Epithelial cell of esophagus (primary cell): ENCODE measurements around the gene NR3C1.

Source experiments
- DNase-seq: peaks from one replicate; pipeline ENCODE4 v3.0.0; 2010; ENCODE audit warnings: low read depth
- H3K4me3 ChIP-seq: 2 replicates; pipeline ENCODE4 v1.5.1; 2011; ENCODE audit warnings: mild to moderate bottlenecking, low read length, control low read depth
- TF ChIP-seq, protein P1 (sequence below): IDR thresholded peaks from 2 replicates; pipeline ENCODE4 v1.5.1; 2011; ENCODE audit warnings: low read depth, mild to moderate bottlenecking, low read length, control low read depth, inconsistent platforms; ENCODE audit not compliant: insufficient read depth; ENCODE audit errors: missing control alignments

Gene NR3C1

DNA sequence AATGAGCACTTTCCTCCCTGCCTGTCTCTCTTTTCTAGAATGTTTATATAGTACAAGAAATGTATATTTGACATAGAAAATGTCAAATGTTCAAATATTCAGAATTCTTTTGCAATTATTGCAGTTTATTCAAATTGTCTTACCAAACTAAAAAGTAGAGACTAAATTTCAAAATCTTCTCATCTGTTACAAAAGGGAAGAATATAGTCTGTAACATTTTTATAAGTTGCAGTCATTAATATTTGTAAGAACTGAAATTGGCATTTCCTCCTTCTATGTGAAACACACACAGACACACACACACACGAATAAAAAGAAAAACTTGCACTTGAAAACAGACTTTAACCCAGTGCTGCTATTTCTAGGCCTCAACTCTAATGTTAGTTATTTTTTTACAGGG, 56.4 kb downstream of the NR3C1 start:
- TF ChIP-seq, protein P1, sequence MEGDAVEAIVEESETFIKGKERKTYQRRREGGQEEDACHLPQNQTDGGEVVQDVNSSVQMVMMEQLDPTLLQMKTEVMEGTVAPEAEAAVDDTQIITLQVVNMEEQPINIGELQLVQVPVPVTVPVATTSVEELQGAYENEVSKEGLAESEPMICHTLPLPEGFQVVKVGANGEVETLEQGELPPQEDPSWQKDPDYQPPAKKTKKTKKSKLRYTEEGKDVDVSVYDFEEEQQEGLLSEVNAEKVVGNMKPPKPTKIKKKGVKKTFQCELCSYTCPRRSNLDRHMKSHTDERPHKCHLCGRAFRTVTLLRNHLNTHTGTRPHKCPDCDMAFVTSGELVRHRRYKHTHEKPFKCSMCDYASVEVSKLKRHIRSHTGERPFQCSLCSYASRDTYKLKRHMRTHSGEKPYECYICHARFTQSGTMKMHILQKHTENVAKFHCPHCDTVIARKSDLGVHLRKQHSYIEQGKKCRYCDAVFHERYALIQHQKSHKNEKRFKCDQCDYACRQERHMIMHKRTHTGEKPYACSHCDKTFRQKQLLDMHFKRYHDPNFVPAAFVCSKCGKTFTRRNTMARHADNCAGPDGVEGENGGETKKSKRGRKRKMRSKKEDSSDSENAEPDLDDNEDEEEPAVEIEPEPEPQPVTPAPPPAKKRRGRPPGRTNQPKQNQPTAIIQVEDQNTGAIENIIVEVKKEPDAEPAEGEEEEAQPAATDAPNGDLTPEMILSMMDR: no peak
- no peak for DNase-seq
- H3K4me3 ChIP-seq: no peak overlapping the region

DNA sequence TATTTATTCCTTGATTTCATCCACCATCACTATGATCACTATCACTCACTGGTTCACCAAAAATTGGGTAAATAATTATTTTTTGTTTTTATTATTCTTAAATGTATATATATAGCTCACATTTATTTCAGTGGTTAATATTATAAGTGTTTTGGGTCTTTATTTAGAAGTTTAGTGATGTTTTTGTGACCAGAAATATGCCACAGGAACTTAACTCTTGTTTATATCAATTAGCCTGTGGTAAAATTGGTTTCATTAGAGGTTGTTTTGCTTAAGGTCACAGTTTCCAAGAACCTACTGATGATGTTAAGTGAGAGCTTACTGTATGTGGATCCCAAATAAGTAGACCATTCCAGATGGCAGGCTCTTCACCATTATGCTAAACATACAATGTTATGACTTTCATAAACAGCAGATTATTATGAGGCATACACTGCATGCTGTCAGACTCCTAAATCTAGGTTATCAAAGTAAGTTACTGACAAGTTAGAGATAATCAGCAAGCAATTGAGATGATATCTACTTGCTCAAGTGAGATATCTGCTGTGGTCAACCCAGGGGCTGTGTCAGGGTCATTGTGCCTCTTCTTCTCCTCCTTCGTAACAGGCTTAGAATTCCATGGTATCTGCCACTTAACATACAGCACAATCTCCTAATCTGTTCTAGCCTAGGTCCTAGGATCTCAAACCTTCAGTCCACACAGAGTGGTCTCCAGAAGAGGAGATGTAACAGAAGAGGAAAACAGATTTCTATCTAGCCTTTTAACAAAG, 57.6 kb downstream of the NR3C1 start:
- no peak for DNase-seq
- TF ChIP-seq, protein P1: no peak
- no peak overlapping the region for H3K4me3 ChIP-seq

DNA sequence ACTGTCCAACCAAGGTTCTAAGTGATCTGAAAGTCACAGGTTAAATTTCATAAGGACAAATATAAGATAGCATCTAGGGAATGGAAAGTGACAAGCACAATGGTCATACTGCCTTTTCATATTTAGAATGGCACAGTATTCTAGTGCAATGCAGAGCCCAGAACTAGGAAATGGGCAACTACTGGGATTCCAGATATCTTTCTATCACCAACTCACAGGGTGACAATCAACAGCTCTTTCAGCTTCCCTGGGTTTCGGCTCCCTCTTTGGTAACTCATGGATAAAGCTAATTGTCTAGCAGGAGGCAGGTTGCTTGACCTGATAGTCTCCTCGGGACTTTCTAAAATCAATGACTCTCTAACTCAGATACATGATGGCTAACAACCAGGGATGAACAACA, 60.4 kb downstream of the NR3C1 start:
- no peak overlapping the region for H3K4me3 ChIP-seq
- TF ChIP-seq, protein P1: no peak
- DNase-seq: no peak

DNA sequence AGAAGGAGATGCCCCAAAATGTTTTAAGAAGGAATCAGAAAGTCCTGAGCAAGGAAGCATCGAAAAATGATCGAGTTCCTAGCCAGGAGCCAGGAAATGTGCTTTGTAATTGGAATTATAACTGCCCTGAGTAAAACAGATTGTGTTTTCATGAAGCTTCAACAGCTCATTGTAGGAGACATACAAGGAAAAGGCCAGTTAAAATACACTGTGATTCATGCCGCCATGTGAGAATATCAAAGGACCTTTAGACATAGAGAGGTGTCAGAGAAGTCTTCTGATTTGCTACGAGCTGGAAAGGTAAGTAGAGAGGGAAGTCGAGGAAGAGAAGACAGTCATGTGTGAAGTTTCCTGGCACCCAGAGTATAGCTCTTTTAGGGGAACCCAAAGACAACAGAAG, 60.9 kb downstream of the NR3C1 start:
- DNase-seq: no peak
- TF ChIP-seq, protein P1: no peak
- H3K4me3 ChIP-seq: no peak overlapping the region

DNA sequence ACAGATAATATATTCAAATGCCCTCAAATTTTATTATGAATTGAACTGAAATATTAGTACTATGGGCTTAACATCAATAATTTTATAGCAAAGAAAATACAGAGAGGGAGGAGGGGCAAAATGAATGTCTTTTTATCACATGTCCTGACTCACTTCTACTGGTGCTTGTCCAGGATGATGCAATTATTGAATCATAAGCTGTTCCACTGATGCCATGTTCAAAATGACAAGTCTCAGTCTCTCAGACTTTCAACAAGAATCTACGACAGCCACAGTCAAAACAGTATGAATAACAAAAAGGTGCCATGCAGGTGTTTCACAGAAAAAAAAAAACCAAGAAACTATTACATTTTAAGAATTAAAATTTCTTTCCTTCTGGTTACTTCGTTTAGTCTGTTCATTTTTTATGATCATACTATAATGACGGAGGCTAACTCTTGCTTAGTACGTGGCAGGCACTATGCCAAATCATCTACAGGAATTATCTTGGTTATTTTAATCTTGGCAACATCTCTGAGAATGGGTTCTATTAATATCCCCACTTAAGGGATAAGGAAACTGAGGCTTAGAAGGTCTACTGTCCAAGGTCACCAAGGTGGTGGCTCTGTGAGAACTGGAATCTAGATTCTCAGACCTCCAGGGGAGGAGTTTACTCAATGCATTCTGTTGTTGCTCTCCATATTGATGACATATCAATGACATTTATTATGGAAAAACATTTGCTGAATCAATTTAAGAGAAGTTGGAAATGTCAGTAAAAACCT, 61.5 kb downstream of the NR3C1 start:
- DNase-seq: peak; percentile 76
- H3K4me3 ChIP-seq: no peak overlapping the region
- TF ChIP-seq, protein P1: no peak

DNA sequence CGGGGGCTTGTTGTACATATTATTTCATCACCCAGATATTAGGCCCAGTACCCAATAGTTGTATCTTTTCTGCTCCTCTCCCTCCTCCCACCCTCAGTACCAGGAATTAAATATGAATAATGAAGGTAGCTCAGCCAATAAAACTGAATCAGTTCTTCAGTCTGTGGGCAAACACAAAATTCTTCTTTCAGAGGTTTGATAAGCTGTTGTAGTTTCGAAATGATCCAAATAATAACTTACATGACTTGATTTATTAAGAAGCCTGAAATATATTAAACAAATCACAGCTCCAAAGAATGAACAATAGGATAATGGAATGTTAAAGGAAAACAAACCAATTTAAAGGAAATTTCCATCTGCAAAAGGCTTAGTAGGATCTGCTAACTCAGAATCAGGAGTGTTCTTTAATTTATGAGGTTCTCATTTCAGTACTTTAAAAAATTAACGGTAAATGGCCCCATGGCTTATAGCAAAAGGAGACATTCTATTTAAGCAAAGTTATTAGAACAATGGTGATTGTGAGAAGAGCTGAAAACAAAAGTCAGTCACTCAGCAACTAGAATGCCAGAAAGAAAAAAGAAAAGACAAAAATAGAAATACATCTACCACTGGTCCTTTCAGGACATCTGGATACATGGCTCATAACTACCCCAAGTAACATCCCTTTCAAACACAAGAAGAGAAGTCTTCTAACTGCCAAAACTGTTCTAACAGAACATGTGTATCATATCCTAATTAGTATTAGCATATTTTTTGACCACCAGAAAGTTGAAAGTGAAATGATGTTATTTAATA, 62.4 kb downstream of the NR3C1 start:
- TF ChIP-seq, protein P1: no peak
- DNase-seq: no peak
- no peak overlapping the region for H3K4me3 ChIP-seq
